Activated CD4-positive, alpha-beta T cell treated with anti-CD3 and anti-CD28 coated beads, Interleukin-2, Interleukin-6, amounts not matched to agents 100 ng/mL and 50 ng/mL, durations not matched to agents 16 hours and 8 hours (primary cell): ENCODE data around the gene RNPC3.

Experiments
- DNase-seq: peaks from one replicate; pipeline ENCODE4 v3.0.0-alpha.2; 2020

RNPC3 gene, protein sequence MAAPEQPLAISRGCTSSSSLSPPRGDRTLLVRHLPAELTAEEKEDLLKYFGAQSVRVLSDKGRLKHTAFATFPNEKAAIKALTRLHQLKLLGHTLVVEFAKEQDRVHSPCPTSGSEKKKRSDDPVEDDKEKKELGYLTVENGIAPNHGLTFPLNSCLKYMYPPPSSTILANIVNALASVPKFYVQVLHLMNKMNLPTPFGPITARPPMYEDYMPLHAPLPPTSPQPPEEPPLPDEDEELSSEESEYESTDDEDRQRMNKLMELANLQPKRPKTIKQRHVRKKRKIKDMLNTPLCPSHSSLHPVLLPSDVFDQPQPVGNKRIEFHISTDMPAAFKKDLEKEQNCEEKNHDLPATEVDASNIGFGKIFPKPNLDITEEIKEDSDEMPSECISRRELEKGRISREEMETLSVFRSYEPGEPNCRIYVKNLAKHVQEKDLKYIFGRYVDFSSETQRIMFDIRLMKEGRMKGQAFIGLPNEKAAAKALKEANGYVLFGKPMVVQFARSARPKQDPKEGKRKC

GRCh38 chr1:103525607-103526507, at the start of gene RNPC3:
RNPC3 (plus strand) TSS chr1:103525699; CDS start chr1:103526071, 372 bp downstream.
- peak; percentile 85 for DNase-seq

- DNase-seq = no peak
Measured at GRCh38 chr1:103477101-103477500, 48.4 kb upstream of the RNPC3 start.

GRCh38 chr1:103489935-103490334, 35.6 kb upstream of the RNPC3 start:
- DNase-seq = no peak

- DNase-seq = no peak
Measured at GRCh38 chr1:103492003-103492625, 33.4 kb upstream of the RNPC3 start.

- no peak for DNase-seq
Measured at GRCh38 chr1:103496014-103496635, 29.4 kb upstream of the RNPC3 start.

DNA sequence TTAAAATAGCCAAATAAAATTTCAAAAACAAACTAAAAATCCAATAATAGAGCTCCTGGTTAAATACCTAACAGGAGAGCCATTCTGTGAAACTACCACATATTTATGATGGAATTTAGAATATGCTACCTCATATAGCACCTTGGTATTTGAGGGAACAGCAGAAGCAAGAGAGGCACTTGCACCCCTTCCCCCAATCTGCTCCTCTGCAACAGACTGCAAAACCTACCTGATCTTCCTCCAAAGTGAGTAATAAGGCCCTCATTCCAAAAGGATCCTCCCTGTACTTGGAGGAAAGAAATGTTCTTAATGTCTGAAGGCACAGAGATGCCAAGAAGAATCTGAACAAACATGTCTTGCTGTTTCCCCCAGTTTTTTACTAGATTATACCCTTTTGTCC, 28.1 kb upstream of the RNPC3 start:
- no peak for DNase-seq

GRCh38 chr1:103509250-103509649, 16.2 kb upstream of the RNPC3 start:
- DNase-seq = no peak

DNA sequence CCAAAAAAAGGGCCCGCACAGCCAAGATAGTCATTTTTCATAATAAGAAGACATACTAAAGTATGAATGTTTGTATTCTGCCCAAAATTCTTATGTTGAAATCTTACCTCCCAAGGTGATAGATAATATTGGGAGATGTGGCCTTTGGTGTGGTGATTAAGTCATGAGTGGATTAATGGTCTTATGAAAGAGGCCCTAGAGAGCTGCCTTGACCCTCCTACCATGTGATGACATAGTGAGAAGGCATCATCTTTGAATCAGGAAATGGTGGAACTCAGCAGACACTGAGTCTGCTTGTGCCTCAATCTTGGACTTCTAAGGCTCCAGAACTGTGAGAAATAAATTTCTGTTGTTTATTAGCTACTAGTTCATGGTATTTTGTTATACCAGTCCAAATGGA, 11.8 kb upstream of the RNPC3 start:
- DNase-seq = no peak

DNA sequence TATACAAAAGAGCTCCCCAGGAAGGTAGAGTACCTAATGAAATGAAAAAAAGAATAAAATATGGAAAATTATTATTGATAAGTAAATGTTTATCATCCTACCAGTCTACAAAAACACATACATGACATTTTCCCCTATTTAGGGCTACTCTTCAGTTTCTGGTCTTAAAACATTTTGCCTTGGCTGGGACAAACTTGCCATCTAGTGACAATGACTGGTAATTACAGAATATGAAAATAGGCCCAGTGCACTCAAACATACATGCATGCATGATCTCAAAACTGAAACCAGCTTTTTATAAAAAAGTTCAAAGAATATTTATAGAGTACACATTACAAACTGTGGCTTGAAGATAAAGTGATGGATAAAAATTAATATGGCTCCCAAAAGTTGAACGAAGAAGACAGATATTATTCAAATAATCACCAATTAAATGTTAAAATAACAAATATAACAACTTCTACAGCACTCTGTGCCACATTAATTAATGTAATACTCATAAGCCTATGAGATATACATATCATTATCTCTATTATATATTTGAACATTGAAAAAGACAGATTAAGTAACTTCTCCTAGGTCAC, 10.5 kb upstream of the RNPC3 start:
- DNase-seq = peak; percentile 53

DNA sequence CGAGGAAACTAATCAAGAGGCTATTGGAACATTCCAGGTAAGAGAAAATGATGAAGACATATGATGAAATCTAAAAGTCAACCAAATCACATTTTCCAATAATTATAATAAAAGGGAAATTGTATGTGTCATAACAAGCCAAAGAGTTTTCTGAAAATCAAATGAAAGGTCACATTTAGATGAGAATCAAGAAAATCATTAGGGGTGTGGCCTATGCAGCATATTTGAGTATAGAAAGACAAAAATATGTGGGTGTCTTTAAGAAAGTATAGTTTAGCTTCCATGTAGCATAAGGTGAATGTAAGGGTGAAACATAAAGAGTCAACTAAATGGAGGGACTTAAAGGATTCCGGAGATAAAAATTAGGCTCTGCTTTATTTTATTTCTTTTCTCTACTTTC, 9.2 kb upstream of the RNPC3 start:
- DNase-seq = no peak

- no peak for DNase-seq
Measured at GRCh38 chr1:103516693-103517092, 8.8 kb upstream of the RNPC3 start.

GRCh38 chr1:103517380-103518047, 8.0 kb upstream of the RNPC3 start:
- peak; percentile 11 for DNase-seq

DNA sequence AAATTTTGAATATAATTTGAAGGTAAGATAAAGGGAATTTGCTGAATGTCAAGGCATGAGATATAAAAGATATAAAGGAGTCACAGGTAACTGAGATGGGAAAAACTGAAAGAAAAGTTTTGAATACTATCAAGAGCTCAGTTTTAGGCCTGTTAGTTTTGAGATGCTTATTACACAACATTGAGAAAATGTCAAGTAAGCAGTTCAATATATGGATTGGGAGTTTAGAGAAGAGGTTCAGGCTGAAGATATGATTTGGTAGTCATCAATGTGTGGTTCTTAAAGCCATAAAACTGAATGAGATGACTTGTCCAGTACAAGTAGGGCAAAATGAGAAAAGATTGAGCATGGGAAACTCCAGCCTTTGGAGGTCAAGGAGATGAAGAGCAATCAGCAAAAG, 4.7 kb upstream of the RNPC3 start:
- no peak for DNase-seq

DNA sequence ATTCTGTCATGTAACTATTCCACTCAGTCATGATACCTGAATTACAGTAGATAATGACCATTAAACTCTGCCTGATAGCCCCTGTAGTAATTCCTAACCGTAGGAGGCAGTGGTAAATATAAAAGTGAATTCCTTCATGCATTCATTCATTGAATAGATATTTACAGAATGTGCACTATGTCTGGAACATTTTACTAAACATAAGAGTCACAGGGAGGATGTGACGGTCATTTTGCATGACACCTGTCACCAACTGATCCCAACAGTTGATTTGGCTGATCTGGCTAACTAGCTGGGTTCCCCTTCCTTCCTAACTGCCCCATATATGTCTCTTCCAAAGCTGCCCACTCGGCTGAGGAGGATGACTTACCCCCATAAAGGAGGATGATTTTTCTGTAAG, 2.2 kb upstream of the RNPC3 start:
- no peak for DNase-seq

DNA sequence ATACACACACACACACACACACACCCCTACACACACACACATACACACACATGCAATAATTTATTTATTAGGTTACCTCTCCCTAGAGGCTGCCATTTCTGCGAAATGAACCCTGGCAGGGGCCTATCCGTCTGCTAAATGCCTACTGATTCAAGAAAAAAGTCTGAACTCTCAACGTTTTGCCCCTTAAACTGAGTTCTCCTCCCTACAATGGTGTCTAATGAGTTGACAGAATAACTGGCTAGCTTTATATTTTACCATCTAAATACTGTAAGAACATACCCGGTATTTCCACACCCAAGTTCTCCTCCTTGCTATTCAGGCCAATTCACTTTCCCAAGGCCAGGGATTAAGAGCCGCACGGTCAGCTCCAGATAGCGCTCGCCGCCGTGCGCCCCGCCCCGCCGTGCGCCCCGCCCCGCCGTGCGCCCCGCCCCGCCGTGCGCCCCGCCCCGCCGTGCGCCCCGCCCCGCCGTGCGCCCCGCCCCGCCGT, 339 bp upstream of the RNPC3 start:
- no peak for DNase-seq

DNA sequence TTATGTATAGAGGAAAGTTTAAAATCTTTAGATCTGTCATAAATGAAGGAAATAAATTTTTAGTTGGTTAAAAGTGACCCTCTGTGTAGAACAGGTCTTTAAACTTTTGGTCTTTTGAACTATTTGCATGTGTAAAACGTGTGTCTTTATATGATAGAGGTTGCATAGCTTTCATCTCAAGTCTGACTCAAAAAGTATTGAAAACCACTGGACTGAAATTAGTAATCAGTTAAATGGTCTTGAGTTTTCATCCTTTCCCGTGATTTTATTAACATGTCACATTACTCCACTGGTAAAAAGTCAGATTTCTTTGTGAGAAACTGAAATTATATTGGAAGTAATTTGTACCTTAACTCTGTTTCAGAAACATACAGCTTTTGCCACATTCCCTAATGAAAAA, 1.8 kb downstream of the RNPC3 start:
- peak; percentile 39 for DNase-seq

DNA sequence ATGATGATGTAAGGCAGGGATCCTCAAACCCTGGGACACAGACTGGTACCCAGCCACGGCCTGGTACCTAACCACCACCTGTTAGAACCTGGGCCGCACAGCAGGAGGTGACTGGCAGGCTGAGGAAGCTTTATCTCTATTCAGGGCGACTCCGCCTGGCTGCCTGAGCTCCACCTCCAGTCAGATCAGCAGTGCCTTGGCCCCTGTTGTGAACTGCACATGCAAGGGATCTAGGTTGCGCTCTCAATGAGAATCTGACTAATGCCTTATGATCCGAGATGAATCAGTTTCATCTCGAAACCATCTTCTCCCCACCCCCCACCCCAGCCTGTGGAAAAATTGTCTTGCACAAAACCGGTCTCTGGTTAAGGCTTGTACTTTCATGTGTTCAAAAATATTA, 4.2 kb downstream of the RNPC3 start:
- peak; percentile 76 for DNase-seq

- no peak for DNase-seq
Measured at GRCh38 chr1:103538226-103538625, 12.7 kb downstream of the RNPC3 start.

GRCh38 chr1:103541431-103541830, 15.9 kb downstream of the RNPC3 start:
- no peak for DNase-seq

GRCh38 chr1:103546496-103546895, 21.0 kb downstream of the RNPC3 start:
- DNase-seq = no peak

- no peak for DNase-seq
Measured at GRCh38 chr1:103547840-103548239, 22.3 kb downstream of the RNPC3 start.

GRCh38 chr1:103560427-103560826, 34.9 kb downstream of the RNPC3 start:
- no peak for DNase-seq
